ENCODE measurements around the gene HMGA1.
A peak's percentile ranks its signal among the peaks of the same experiment; 100 is the strongest.

Gene HMGA1

GRCh38 chr6:34230653-34231371 is 5.9 kb upstream of the HMGA1 start:
- H3K4me3 ChIP-seq (replicated peaks; ENCODE audit: low read depth, low read length), result no peak overlapping the region
- DNase-seq (ENCODE audit: low read depth), result no peak
- no peak for TF ChIP-seq CTCF (IDR thresholded peaks at IDR 0.05; ENCODE audit: low read length, missing control alignments)

DNA sequence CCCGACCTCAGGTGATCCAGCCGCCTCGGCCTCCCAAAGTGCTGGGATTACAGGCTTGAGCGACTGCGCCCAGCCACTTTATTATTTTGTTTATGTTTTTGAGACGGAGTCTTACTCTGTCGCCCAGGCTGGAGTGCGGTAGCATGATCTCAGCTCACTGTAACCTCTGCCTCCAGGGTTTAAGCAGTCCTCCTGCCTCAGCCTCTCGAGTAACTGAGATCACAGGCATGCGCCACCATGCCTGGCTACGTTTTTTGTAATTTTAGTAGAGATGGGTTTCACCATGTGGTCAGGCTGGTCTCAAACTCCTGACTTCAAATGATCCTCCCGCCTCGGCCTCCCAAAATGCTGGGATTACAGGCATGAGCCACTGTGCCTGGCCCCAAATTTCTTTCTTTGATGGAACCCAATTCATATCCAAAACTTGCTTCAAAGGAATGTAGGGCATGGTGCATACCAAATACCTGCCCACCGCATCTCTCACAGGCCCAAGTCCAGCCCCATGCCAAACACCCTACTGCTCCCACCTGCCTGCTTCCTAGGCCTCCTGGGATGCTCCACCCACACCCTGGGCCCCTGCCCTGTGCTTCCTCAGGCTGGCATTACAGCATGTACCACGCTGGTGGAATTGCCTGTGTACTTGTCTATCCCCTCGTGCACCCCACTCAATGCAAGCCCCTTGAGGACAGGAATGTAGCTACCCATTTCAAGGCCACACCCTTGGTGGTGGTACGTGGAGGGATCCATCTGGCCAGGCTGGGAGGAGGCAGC is 4.9 kb upstream of the HMGA1 start:
- no peak for TF ChIP-seq CTCF (IDR thresholded peaks at IDR 0.05; ENCODE audit: low read length, missing control alignments)
- DNase-seq (ENCODE audit: low read depth), result no peak
- no peak overlapping the region for H3K4me3 ChIP-seq (replicated peaks; ENCODE audit: low read depth, low read length)

DNA sequence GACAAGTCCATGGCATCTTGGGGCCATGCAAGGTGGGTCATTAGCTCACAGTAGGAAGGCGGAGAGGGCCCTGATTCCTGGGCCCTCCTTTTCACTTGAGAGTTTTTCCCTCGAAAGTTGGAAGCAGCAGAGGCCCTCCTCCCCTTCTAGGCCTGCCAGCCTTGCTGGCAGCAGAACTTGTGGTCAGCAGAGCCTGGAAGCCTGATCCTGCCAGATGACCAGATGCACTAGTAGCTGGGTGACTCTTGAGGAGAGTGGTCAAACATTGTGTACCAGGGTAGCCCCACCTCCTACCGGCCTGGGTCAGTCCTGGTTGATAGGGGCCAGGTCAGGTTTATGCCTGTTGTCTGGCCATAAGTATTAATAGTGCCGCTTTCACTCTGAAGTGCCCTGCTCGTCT is 3.8 kb upstream of the HMGA1 start:
- no peak for TF ChIP-seq CTCF (IDR thresholded peaks at IDR 0.05; ENCODE audit: low read length, missing control alignments)
- no peak overlapping the region for H3K4me3 ChIP-seq (replicated peaks; ENCODE audit: low read depth, low read length)
- DNase-seq (ENCODE audit: low read depth), result no peak

DNA sequence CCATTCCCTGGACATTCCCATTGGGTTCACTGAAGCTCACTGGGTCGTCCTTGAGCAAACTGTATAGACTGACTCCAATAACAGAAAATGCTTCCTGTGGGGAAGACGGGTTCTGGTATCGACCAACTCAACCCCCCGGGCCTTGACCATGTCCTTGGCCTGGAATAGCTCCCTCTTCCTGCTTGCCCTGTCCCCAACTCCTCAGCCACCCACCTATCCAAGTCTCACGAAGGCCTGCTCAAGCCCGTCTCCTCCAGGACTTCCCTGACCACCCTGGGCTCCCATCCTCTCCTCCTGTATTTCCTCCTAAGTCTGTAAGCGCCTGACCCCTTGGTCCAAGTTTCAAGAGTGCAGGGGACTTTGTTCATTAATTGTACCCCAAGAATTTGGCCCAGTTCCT is 2.8 kb upstream of the HMGA1 start:
- no peak for DNase-seq (ENCODE audit: low read depth)
- TF ChIP-seq CTCF (IDR thresholded peaks at IDR 0.05; ENCODE audit: low read length, missing control alignments), result no peak
- H3K4me3 ChIP-seq (replicated peaks; ENCODE audit: low read depth, low read length), result no peak overlapping the region

- DNase-seq (ENCODE audit: low read depth), result no peak
- no peak overlapping the region for H3K4me3 ChIP-seq (replicated peaks; ENCODE audit: low read depth, low read length)
- no peak for TF ChIP-seq CTCF (IDR thresholded peaks at IDR 0.05; ENCODE audit: low read length, missing control alignments)
Observed at GRCh38 chr6:34234667-34235306, 1.9 kb upstream of the HMGA1 start.

GRCh38 chr6:34235307-34236130 is 1.2 kb upstream of the HMGA1 start:
- H3K4me3 ChIP-seq (replicated peaks; ENCODE audit: low read depth, low read length), result peak overlapping the region; percentile 13
- peak; percentile 67 for DNase-seq (ENCODE audit: low read depth)
- TF ChIP-seq CTCF (IDR thresholded peaks at IDR 0.05; ENCODE audit: low read length, missing control alignments), result no peak
